ELF-1 (cell line): ENCODE results near the gene MOB3C.
"Not testable (repeated sequence)": the region's sequence is repeated elsewhere in the genome, so short reads cannot be mapped to it uniquely, and the experiment has no call there.

ENCODE experiments used
- DNase-seq: peaks from one replicate; pipeline ENCODE4 v3.0.0-alpha.2; 2016; ENCODE audit warnings: low read depth, low spot score

Gene MOB3C

GRCh38 chr1:46616277-46617107, at the start of gene MOB3C:
MOB3C (minus strand) TSS chr1:46616811; CDS start chr1:46613321, 3,490 bp downstream.
- no peak for DNase-seq

- DNase-seq: peak; percentile 27
Observed at GRCh38 chr1:46665983-46666382, 49.4 kb upstream of the MOB3C start.

- not testable (repeated sequence) for DNase-seq
Observed at GRCh38 chr1:46662919-46663318, 46.3 kb upstream of the MOB3C start.

- not testable (repeated sequence) for DNase-seq
Observed at GRCh38 chr1:46660116-46660515, 43.5 kb upstream of the MOB3C start.

- DNase-seq: no peak
Observed at GRCh38 chr1:46659307-46659870, 42.8 kb upstream of the MOB3C start.

GRCh38 chr1:46657775-46658174, 41.2 kb upstream of the MOB3C start:
- no peak for DNase-seq

- DNase-seq: no peak
Observed at GRCh38 chr1:46656643-46657042, 40.0 kb upstream of the MOB3C start.

- DNase-seq: no peak
Observed at GRCh38 chr1:46655848-46656247, 39.2 kb upstream of the MOB3C start.

- DNase-seq: not testable (repeated sequence)
Observed at GRCh38 chr1:46654698-46655097, 38.1 kb upstream of the MOB3C start.

- DNase-seq: no peak
Observed at GRCh38 chr1:46654012-46654411, 37.4 kb upstream of the MOB3C start.

GRCh38 chr1:46653405-46653958, 36.9 kb upstream of the MOB3C start:
- no peak for DNase-seq

- no peak for DNase-seq
Observed at GRCh38 chr1:46652321-46653100, 35.9 kb upstream of the MOB3C start.

GRCh38 chr1:46651152-46651551, 34.5 kb upstream of the MOB3C start:
- DNase-seq: not testable (repeated sequence)

GRCh38 chr1:46650491-46650890, 33.9 kb upstream of the MOB3C start:
- DNase-seq: no peak

GRCh38 chr1:46649764-46650163, 33.2 kb upstream of the MOB3C start:
- no peak for DNase-seq

- DNase-seq: no peak
Observed at GRCh38 chr1:46647611-46648010, 31.0 kb upstream of the MOB3C start.

GRCh38 chr1:46646844-46647243, 30.2 kb upstream of the MOB3C start:
- DNase-seq: no peak

GRCh38 chr1:46646331-46646730, 29.7 kb upstream of the MOB3C start:
- no peak for DNase-seq

GRCh38 chr1:46645815-46646214, 29.2 kb upstream of the MOB3C start:
- DNase-seq: no peak

GRCh38 chr1:46643368-46643775, 26.8 kb upstream of the MOB3C start:
- DNase-seq: no peak

- no peak for DNase-seq
Observed at GRCh38 chr1:46642115-46642680, 25.6 kb upstream of the MOB3C start.

GRCh38 chr1:46639547-46639946, 22.9 kb upstream of the MOB3C start:
- no peak for DNase-seq
